Glomerular visceral epithelial cell (primary cell): ENCODE results near the gene GOT1.
A peak's percentile ranks its signal among the peaks of the same experiment; 100 is the strongest.

Source experiments
- DNase-seq: peaks from one replicate; pipeline ENCODE4 v3.0.0-alpha.2; 2016; ENCODE audit errors: extremely low spot score

GOT1 gene

DNA sequence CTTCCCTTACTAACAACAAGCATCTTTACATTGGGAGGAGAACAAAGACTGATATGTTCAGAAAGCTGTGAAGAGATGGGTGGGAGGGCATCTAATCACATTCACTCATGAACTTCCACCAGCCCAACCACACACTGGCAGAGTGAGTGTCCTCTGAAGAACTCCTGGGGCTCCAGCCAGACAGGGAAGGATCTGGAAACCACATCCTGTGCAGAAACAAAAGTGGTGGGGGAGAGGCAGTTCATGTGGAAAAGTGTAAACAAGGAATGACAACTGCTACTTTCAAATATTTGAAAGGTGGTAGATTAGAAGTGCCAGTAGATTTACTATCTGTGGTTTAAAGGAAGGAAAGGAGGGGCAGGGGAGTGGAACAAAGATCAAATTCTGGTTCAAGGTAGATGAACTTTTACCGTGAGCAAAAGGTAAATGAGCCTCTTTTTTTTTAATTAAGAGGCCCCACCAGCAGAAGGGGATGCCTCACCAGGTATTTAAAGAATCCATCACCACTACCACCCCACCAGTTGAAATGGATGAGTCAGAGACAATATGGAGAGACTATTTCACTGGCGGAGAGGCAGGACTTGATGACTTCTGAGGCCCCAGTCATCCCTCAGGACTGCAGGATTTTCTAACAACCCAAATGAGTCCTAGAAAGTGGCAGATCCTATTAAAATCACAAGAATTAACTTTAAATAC lies 34.5 kb downstream of the GOT1 start:
- DNase-seq: peak; percentile 94

DNA sequence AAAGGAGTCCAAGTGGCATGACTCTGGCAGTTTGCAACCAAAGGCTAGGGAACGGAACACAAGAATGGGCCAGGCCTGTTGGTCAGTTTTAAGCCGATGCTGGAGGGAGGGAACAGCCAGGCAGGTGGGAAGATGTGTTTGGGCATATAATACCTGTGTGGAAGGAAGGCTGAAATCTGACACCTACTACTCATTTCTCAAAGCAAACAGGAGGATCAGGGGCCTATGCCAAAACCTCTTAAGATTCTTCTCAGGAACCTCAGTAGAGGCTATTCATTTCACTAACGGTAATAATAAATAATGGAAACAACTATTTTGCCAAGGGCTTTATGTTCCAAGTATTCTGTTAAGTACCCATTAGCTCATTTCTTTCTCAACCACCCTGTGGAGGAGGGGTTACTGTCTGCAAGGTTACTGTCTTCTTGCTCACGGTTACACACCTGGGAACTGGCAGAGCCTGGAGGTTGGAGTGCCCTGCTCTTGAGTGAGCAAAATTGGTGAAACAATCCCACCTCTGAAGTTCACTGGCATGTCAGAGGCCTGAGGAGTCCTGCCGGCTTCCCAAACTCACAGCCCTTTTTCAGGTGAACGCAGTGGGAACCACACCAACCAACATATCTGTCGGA lies 35.5 kb downstream of the GOT1 start:
- no peak for DNase-seq

DNA sequence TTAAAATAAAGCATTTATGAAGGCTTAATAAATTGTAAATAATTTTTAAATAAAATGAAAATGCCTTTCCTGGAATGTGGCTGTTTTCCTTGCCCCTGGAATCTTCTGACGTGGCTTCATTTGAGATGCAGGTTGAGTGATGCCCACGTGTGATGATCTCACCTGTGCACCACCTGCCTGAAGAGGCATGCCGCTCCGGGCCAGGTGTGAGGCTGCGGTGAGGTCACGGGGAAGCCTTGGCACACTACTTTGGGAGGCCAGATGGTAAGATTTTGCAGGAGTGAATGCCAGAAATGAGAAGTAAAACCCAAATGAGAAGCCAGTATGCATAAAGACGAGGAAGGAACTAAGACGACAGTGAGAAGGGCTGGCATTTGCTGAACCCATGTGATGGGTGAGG lies 36.2 kb downstream of the GOT1 start:
- no peak for DNase-seq

DNA sequence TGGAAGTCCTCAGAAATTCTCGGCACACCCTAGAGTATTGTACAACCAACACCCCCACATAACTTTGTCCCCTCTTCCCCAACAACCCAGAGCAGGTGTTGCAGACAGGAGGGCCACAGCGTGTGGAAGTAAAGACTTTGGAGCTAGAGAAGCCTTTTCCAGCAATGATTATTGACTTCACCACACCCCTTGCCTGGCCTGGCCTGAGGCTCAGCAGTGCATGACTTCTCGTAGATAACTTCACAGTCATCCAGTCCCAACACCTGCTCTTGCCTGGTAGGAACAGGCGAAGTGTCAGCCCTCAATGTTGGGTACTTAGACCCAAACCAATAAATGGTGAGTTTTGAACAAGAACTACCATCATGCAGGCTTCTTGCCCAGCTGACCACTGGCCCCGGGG lies 36.7 kb downstream of the GOT1 start:
- DNase-seq: peak; percentile 20

DNA sequence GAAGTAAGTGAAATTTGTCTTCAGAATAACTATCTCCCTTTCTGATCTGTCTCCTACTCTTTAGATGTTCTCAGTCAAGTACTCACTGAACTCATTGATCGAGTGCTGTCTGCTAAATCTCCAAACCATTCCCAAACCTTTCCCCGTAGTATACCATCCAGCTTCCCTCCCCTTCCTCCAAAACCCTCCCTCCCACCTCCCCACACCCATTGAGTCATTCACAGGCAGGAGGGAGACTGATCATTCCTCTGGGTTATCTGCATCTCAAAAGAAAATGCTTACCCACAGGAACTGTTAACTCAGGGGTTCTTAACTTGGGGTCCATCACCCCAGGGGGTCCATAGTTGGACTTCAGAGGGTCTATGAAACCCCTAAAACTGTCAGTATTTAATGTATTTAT lies 37.4 kb downstream of the GOT1 start:
- DNase-seq: no peak

DNA sequence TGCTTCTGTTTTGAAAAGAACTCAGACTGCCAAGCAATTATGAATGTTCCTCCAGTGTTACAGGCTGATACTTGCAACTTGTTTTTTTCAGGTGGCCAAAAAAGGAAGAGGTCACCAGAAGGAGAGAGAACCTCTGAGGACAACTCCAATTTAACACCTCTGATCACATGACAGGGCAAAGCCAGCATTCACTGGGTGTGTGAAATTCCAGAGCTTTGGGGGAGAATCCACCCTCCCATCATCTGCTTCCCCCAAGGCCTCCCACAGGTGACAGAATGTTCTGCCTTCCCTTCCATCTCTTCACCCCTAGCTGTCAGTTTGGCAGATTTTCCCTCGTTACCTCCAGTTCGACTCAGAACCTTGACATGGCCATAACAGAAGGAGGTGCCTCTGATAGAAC lies 39.1 kb downstream of the GOT1 start:
- no peak for DNase-seq

DNA sequence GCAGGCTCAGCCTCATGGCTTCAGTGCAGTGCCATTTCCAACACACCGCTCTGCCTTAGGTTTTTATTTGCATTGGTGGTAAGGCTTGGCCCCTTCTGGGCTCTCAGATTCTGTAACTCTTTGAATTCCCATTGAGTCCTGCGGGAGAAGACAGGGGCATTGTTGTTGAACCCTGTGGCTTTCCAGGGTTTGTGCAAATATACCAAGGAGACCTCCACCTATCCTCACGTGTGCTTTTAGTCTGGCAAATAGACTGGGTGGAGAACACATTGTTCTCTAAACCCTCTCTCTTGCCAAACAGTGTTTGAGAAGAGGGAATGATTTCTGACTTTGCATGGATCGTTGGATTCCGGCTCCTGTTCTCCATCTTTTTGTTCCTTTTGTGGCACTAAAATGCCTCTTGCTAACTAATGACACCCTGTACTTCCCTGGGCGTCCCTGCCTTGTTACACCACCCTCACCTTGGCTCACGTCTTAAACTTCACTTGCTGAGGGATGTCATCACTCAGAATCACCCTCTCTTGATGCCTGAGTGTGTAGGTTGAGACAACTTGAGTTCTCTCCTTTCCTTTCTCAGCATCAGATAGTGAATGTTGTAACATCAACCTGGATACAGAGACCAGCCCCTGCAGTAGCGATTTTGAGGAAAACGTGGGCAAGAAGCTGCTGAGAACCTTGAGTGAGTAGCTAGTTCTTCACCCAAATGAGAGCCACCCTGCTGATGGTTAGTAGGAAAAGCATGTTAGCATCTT lies 40.5 kb downstream of the GOT1 start:
- no peak for DNase-seq

DNA sequence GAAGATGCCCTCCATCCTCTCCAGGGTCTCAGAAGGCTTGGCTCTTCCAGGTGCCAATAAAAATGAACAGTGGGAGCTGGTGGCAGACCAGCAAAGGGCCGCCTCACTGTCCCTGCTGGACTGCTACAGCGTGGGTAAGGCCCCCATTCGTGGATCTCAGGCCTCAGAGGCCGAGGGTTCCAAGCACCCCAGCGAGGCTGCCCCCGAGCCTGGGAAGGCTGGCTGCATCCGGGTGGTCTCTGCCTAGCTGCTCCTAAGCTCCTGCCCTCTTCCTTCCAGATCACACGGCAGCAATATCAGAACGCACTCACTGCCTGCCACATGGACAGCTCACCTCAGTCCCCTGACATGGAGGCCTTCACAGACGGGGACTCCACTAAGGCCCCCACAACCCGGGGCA lies 42.9 kb downstream of the GOT1 start:
- no peak for DNase-seq

DNA sequence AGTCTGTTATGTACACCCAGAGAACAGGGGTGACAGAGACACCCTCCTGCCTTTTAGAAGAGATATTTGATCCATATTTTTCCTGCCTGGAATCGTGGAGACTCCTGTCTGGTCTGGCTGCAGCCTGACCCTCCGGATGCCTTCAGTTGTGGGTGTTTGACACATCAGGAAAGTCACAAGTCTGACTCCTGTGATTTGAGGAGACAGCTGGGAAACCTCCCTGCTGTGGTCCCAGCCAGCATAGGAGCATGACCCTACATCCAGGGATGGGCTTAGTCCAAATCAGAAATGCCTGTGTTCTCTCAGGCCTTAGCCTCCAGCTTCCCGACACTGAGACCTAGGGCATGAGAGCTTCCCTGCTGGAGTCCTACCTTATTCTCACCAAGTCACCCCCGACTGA lies 43.4 kb downstream of the GOT1 start:
- no peak for DNase-seq

DNA sequence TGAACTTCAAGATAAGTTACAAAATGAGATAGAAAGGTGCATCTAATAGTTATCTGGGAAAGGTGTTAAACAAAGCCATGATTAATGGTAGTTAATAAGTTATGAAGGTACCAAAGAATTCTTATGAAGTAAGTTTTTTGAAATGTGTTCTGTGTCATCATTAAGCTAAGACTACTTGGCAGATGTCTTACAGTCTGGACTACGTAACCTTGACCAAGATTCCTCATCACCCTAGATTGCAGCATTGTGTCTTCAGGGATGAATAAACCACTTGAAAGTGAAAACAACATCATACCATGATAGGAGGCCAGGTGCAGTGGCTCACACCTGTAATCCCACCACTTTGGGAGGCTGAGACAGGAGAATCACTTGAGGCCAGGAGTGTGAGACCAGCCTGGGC lies 48.2 kb downstream of the GOT1 start:
- no peak for DNase-seq

DNA sequence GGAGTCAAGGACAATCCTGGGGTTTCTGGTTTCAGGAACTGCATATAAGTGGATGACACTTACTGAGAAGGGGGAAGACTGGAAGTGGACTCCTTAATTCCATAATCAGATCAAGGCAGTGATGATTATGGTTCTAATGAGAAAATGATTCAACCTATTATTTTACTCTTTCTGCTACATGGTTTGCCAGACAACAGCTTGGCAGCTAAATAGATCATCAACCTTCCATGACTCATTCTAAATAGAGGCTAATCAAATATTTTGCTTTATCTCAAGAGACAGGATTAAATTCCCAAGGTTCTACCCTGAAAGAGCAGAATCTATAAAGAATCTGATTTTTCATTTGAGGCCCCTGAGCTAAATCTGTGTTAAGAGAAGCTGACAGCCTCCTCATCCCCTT lies 55.0 kb downstream of the GOT1 start:
- no peak for DNase-seq

DNA sequence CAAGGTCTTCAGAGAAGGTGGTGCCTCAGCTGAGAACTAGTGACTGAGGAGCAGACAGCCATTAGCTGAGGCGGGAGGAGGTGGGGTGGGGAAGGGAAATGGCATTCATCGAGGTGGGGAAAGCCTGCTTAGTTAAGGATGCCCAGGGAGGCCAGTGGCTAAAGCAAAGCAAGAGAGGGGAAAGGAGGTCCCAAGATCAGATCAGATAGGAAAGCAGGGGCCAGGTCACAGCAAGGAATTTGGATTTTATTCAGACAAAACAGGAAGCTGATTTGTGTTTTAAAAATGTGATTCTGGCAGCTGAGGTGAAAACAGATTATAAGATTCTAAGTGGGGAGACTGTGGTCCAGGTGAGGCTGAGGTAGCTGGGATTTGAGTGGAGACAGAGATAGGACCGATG lies 55.5 kb downstream of the GOT1 start:
- DNase-seq: no peak

DNA sequence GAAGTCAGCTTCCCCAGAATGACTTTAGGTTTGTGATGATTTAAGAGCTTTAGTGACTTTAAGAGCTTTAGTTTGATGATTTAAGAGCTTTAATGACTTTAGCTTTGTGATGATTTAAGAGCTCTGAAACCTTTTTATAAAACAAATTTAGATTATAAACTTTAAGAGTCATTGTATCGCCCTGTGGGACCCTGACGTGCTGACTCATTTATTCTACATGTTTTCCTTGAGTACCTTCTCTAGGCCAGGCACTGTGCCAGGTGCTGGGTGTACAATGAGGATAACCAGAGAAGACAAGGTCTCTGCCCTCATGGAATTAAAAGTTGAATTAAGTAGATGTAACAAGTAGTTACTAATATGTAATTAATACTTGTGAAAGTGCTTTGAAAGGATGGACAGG lies 55.9 kb downstream of the GOT1 start:
- no peak for DNase-seq

DNA sequence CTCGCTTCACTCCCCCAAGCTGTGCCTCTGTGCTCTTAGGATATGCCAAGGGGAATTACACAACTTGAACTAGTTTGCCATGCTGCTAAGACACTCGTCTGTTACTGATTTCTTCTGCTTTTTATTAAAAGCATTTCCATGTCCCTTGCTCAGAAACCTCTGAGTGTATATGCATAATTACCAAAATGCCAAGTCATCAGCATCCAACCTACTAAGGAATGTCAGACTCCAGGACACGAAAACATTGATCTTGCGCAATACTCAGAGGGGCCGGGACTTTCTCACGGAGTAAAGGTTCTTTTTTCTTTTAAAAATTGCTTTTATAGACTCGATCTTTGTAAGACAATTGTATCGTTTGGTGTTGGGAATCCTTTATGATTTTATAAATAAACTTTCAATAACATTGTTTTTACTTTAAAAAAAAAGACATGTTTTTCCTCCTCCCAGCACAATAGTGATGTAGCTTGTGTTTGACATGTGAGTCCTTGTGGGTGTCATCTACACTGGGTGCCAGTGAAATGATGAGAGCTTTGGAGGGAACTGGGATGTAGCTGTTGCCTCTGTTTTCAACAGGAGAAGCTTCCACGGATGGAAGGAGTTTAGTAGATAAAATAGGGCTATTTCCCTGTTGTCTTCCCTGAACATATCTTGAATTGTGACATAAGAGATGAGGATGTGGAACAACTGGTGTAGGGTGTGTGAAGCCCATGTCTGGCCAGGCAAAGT lies 57.7 kb downstream of the GOT1 start:
- DNase-seq: no peak

DNA sequence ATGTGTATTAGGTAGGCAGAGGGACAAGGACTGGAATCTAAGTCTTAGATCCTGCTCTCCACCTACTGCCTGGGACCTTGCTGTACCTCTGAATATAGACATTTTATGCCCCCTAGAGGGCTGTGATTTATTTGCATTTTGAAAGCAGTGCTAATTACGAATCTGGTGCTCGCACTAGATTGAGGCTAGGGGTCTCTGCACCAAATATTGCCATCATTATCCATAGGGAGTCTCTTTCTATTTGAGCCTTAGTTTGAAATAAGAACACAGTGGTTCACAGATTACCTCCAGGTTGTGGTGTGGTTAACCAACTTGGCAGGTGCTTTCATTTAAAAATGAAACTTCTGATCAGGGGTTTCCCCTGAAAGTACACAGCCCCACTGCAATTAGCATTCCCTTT lies 59.4 kb downstream of the GOT1 start:
- DNase-seq: peak; percentile 17

DNA sequence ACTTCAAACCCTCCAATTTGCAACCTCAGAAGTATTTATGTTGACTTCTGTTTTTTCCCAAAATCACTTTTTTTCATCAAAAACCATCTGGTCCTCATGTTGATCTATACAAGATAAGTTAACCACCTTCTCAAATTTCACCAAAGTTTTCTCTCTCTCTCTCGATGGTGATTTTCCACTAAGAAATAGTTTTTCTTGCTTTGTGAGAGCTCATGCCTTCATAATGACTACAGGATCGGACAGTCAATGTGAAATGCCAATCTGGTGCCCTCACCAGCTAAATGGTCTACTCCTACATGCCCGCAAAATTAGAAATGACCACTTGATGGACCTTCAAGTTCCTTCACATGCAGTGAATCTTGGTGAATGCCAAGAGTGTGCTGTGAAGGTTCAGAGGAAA lies 60.9 kb downstream of the GOT1 start:
- no peak for DNase-seq

DNA sequence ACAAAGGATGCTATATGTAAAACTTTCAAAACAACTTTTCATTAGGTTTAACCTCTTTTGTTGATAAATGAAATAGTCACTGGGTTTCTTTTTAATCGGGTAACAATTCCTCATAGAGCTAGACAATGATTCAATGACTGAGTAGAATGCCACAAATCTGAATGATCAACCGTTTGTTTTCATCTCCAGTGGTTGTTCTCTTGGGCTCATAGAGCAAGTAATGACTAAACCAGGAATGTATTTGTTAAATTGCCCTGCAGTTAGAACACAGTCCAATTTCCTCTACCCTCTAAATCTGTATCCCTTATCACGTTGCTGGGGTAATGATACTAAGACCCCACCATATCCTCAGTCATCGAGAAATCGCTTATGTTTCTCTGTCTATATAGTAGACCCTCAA lies 61.3 kb downstream of the GOT1 start:
- DNase-seq: no peak

DNA sequence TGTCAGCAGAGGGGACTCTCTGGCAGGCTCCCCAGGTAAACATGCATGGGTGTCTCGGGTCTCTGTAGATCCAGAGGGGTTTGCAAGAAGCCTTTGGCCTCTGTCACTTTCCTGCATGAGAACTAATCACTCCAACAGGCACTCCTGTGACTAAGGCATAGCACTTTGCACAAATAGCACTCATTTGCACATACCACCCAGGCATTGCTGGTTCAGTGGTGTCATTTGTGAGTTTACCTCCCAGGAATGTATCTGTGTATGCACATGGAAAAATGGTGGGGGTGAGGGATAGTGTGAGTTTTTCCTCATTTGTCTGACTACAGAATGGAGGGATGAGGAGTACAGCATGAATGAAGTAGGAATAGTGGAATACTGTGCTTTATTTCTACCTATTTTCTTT lies 61.8 kb downstream of the GOT1 start:
- no peak for DNase-seq

DNA sequence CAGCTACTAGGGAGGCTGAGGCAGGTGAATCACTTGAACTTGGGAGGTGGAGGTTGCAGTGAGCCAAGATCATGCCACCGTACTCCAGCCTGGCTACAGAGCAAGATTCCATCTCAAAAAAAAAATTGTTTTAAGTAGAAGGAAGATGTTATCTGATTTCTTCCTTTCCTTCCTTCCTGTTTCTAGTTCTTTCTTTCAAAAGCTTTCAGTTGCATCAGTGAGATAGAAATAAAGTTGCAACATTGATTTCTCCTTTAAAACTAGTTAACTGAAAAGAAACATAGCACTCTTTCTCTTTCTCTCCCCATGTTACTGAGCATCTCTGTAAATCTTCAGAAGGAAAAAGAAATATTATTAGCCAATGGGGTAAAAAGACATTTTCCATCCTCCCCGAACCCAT lies 63.8 kb downstream of the GOT1 start:
- DNase-seq: no peak

DNA sequence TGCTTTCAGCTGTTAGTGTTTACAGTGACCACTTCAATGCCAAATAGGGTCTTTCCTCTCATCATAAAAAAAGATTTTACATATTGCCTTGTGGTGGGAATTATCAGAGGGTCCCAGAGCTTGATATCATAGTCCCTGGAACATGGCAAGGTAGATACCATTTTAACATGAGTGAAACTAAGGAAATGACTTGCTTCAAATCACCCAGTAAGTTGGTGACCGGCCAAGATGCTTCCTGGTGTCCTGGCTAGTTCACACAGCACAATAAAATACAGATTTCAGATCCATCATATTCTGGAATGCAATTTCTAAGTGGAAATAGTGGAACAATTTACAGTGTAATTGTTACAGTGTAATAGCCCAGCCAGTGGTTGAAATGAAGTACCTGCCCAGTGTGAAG lies 64.7 kb downstream of the GOT1 start:
- no peak for DNase-seq

DNA sequence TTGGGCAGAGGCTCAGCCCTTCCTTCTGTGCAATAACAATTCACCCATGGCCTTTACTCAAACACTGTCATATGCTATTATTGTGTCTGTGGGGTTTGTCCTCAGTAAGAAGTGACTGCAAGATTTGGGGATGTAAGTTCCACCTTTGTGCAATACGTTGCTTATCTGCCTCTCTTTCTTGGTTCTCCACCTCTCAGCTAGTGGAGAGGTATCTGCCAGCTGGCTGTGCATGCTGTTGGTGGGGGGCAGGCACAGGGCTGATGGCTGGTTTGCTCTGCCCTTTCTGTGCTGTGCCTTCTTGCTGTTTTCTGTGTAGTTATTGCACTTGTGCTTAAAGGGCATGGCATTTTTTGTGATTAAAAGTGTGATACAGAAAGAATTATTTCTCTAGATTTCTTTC lies 65.1 kb downstream of the GOT1 start:
- DNase-seq: no peak

DNA sequence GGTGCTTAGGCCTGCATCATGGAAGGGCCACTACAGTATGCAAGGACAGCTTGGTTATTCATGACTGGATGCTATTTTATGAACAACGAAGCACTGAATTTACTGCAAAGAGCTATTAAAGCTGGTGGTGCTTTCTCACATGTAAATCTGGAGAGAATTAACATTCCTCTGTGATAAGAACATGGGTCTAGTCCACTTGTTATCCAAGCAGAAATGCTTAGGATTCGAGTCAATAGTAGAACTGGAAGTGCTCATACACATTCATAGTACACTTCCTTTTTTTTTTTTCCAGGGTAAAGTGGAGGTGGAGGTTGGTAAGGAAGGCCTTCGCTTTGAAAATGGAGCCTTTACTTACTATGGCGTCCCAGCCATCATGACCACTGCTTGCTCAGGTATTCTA lies 66.3 kb downstream of the GOT1 start:
- no peak for DNase-seq

DNA sequence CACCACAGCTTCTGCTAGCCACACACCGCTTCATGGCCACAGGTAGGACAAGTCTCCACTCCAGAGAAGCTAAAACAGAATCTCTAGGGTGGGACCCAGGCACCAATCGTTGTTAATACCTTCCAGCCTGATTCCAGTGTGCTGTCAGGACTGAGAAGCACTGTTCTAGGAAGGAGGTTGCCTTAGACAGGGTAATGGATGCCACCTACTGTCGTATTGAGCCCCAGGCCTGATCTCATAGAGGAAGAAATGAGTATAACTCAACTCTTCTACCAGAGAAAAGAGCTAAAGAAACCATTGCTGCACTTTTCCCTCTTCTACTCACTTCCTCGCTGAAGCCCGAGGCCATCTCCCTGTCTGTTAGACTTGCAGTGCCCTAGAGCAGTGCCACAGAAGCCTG lies 69.5 kb downstream of the GOT1 start:
- no peak for DNase-seq
